HG02943 (cell line): Measurements from ENCODE around the gene SLIT3.
"Not testable (repeated sequence)": the region's sequence is repeated elsewhere in the genome, so short reads cannot be mapped to it uniquely, and the experiment has no call there.

Source experiments
- ATAC-seq: cut with Tn5 transposase; IDR thresholded peaks from one replicate; pipeline ENCODE4 v1.9.1; 2021; ENCODE audit warnings: mild to moderate bottlenecking, low read depth, moderate library complexity; ENCODE audit not compliant: unreplicated experiment

SLIT3 gene

GRCh38 chr5:168647083-168647482, 653.9 kb downstream of the SLIT3 start:
- ATAC-seq, result no peak

- ATAC-seq, result no peak
Measured at GRCh38 chr5:168646335-168646734, 654.6 kb downstream of the SLIT3 start.

GRCh38 chr5:168645195-168645594, 655.7 kb downstream of the SLIT3 start:
- ATAC-seq, result no peak

- no peak for ATAC-seq
Measured at GRCh38 chr5:168642019-168642418, 658.9 kb downstream of the SLIT3 start.

- not testable (repeated sequence) for ATAC-seq
Measured at GRCh38 chr5:168638846-168639245, 662.1 kb downstream of the SLIT3 start.

GRCh38 chr5:168637793-168638192, 663.1 kb downstream of the SLIT3 start:
- ATAC-seq, result no peak

GRCh38 chr5:168637281-168637680, 663.7 kb downstream of the SLIT3 start:
- no peak for ATAC-seq

- ATAC-seq, result not testable (repeated sequence)
Measured at GRCh38 chr5:168630958-168631357, 670.0 kb downstream of the SLIT3 start.

- ATAC-seq, result no peak
Measured at GRCh38 chr5:168624850-168625364, 676.0 kb downstream of the SLIT3 start.

- no peak for ATAC-seq
Measured at GRCh38 chr5:168620807-168621206, 680.1 kb downstream of the SLIT3 start.

- no peak for ATAC-seq
Measured at GRCh38 chr5:168614661-168615060, 686.3 kb downstream of the SLIT3 start.

- ATAC-seq, result no peak
Measured at GRCh38 chr5:168613996-168614395, 686.9 kb downstream of the SLIT3 start.

GRCh38 chr5:168613396-168613795, 687.5 kb downstream of the SLIT3 start:
- no peak for ATAC-seq

GRCh38 chr5:168612996-168613395, 687.9 kb downstream of the SLIT3 start:
- ATAC-seq, result no peak

- no peak for ATAC-seq
Measured at GRCh38 chr5:168612123-168612522, 688.8 kb downstream of the SLIT3 start.
